Neuronal stem cell (in vitro differentiated cells): Measurements from ENCODE around the gene MOBP.
"Not testable (repeated sequence)": the region's sequence is repeated elsewhere in the genome, so short reads cannot be mapped to it uniquely, and the experiment has no call there.

Experiments
- DNase-seq: peaks from one replicate; pipeline ENCODE4 v3.0.0-alpha.2; 2013; ENCODE audit warnings: low spot score
- H2AFZ ChIP-seq: one replicate; pipeline ENCODE4 v1.6.1; 2013; ENCODE audit warnings: mild to moderate bottlenecking, low read length, inconsistent platforms
- H2AK5ac ChIP-seq: 2 replicates; pipeline ENCODE4 v1.6.1; 2013; ENCODE audit warnings: low read depth, mild to moderate bottlenecking, inconsistent platforms, low read length, moderate library complexity, mixed read lengths
- H2BK120ac ChIP-seq: 2 replicates; pipeline ENCODE4 v1.6.1; 2013; ENCODE audit warnings: low read depth, mild to moderate bottlenecking, inconsistent platforms, low read length, moderate library complexity, mixed read lengths
- H2BK12ac ChIP-seq: one replicate; pipeline ENCODE4 v1.6.1; 2013; ENCODE audit warnings: low read length, inconsistent platforms
- H2BK15ac ChIP-seq: 2 replicates; pipeline ENCODE4 v1.6.1; 2013; ENCODE audit warnings: mild to moderate bottlenecking, low read length, inconsistent platforms, mixed read lengths
- H2BK5ac ChIP-seq: one replicate; pipeline ENCODE4 v1.6.1; 2013; ENCODE audit warnings: inconsistent platforms, mild to moderate bottlenecking, low read length, moderate library complexity
- H3K14ac ChIP-seq: one replicate; pipeline ENCODE4 v1.6.1; 2013; ENCODE audit warnings: low read length, inconsistent platforms
- H3K18ac ChIP-seq: 2 replicates; pipeline ENCODE4 v1.6.1; 2013; ENCODE audit warnings: low read length, inconsistent platforms
- H3K23ac ChIP-seq: 2 replicates; pipeline ENCODE4 v1.6.1; 2013; ENCODE audit warnings: low read depth, mild to moderate bottlenecking, mixed read lengths, low read length, inconsistent platforms; ENCODE audit not compliant: poor library complexity
- H3K27ac ChIP-seq: replicated peaks from 3 replicates; pipeline ENCODE4 v1.5.1; 2013; ENCODE audit warnings: low read length, inconsistent platforms
- H3K27me3 ChIP-seq, 3 experiments: 2 replicates each; pipeline ENCODE4 v1.6.1; 2013; ENCODE audit warnings: low read length in 3 of 3, mild to moderate bottlenecking in 2 of 3, inconsistent platforms in 1 of 3, low read depth in 1 of 3, mixed read lengths in 1 of 3, moderate library complexity in 1 of 3; ENCODE audit not compliant: control insufficient read depth in 3 of 3, insufficient read depth in 3 of 3
- H3K36me3 ChIP-seq, 2 donors: replicated peaks in 1 of 2; 2 replicates each; pipeline ENCODE4 v1.6.1; 2013; ENCODE audit warnings: low read length in 2 of 2; ENCODE audit not compliant: control insufficient read depth in 2 of 2, insufficient read depth in 2 of 2
- H3K4ac ChIP-seq: 2 replicates; pipeline ENCODE4 v1.6.1; 2013; ENCODE audit warnings: inconsistent platforms, mild to moderate bottlenecking, low read length, moderate library complexity
- H3K4me1 ChIP-seq, 2 donors: 1 replicate in 1 of 2; 2 replicates in 1 of 2; pipeline ENCODE4 v1.6.1; 2013; ENCODE audit warnings: low read length in 2 of 2, low read depth in 1 of 2; ENCODE audit not compliant: control insufficient read depth in 2 of 2, insufficient read depth in 1 of 2
- H3K4me2 ChIP-seq: one replicate; pipeline ENCODE4 v1.6.1; 2013; ENCODE audit warnings: mild to moderate bottlenecking, low read length, inconsistent platforms; ENCODE audit not compliant: insufficient read depth, poor library complexity, severe bottlenecking
- H3K4me3 ChIP-seq, 2 donors: 2 replicates each; pipeline ENCODE4 v1.5.1; 2013; ENCODE audit warnings: low read length in 2 of 2, mild to moderate bottlenecking in 2 of 2, inconsistent platforms in 1 of 2, moderate library complexity in 1 of 2
- H3K79me1 ChIP-seq: one replicate; pipeline ENCODE4 v1.6.1; 2013; ENCODE audit warnings: low read depth, mild to moderate bottlenecking, inconsistent platforms, low read length, moderate library complexity
- H3K9ac ChIP-seq: one replicate; pipeline ENCODE4 v1.6.1; 2013; ENCODE audit warnings: mild to moderate bottlenecking, low read depth, low read length, inconsistent platforms; ENCODE audit not compliant: poor library complexity
- H3K9me3 ChIP-seq, 2 donors: replicated peaks in 1 of 2; 2 replicates each; pipeline versions ENCODE3 to v1.6.1; 2013; ENCODE audit warnings: low read length in 2 of 2, mild to moderate bottlenecking in 2 of 2, inconsistent platforms in 1 of 2, low read depth in 1 of 2, mixed read lengths in 1 of 2, moderate library complexity in 1 of 2; ENCODE audit not compliant: control insufficient read depth in 2 of 2, insufficient read depth in 1 of 2
- H4K8ac ChIP-seq: one replicate; pipeline ENCODE4 v1.6.1; 2013; ENCODE audit warnings: low read depth, mild to moderate bottlenecking, inconsistent platforms, low read length, moderate library complexity
- H4K91ac ChIP-seq: one replicate; pipeline ENCODE4 v1.6.1; 2013; ENCODE audit warnings: low read length, low read depth, mild to moderate bottlenecking, inconsistent platforms; ENCODE audit not compliant: poor library complexity
- WGBS, 2 donors: extraction: QIAGEN DNeasy Blood & Tissue Kit; methylation state at CpG; one replicate each; pipeline ENCODE4 v1.1.7; 2013; ENCODE audit warnings: missing lambda C conversion rate in 2 of 2, mixed read lengths in 1 of 2; ENCODE audit not compliant: insufficient read length in 2 of 2, insufficient replicate concordance in 1 of 2; ENCODE audit errors: extremely low coverage in 2 of 2; 5-methylcytosine and 5-hydroxymethylcytosine counted together

Gene MOBP

GRCh38 chr3:39449796-39450195, 17.7 kb upstream of the MOBP start:
- H2BK120ac ChIP-seq = no peak overlapping the region
- no peak overlapping the region for H2BK5ac ChIP-seq
- H3K79me1 ChIP-seq = no peaks in the 10 kb centered on the region
- H3K27me3 ChIP-seq = no peaks in the 10 kb centered on the region
- H3K36me3 ChIP-seq = no peaks in the 10 kb centered on the region
- no peaks in the 10 kb centered on the region for H3K4me1 ChIP-seq
- no peak overlapping the region for H3K4me2 ChIP-seq
- no peak overlapping the region for H3K27ac ChIP-seq
- no peak overlapping the region for H3K14ac ChIP-seq
- H3K18ac ChIP-seq = no peak overlapping the region
- no peak for DNase-seq
- H4K91ac ChIP-seq = no peak overlapping the region
- no peak overlapping the region for H3K4me3 ChIP-seq
- no peak overlapping the region for H3K4ac ChIP-seq
- no peak overlapping the region for H3K9ac ChIP-seq
- H3K23ac ChIP-seq = no peak overlapping the region
- no CpG with 5 or more reads among the region's 3 CpGs for WGBS, 2 donors
- H3K9me3 ChIP-seq = no peaks in the 10 kb centered on the region
- H2AK5ac ChIP-seq = no peak overlapping the region
- no peak overlapping the region for H2BK15ac ChIP-seq
- H2BK12ac ChIP-seq = no peak overlapping the region
- no peak overlapping the region for H2AFZ ChIP-seq
- H4K8ac ChIP-seq = no peak overlapping the region

- Histone ChIP-seq H3K4me2 (no peak overlapping the region), H4K8ac (no peak overlapping the region), H3K79me1 (no peaks in the 10 kb centered on the region), H3K9me3 (no peaks in the 10 kb centered on the region), H3K36me3 (no peaks in the 10 kb centered on the region), H3K14ac (no peak overlapping the region), H2BK120ac (no peak overlapping the region), H2BK12ac (no peak overlapping the region), H3K18ac (no peak overlapping the region), H2AK5ac (no peak overlapping the region), H3K23ac (no peak overlapping the region), H3K27ac (no peak overlapping the region), H3K27me3 (no peaks in the 10 kb centered on the region), H2BK5ac (no peak overlapping the region), H2AFZ (no peak overlapping the region), H3K4me3 (no peak overlapping the region), H3K4ac (no peak overlapping the region), H4K91ac (no peak overlapping the region), H2BK15ac (no peak overlapping the region), H3K9ac (no peak overlapping the region), H3K4me1 (no peaks in the 10 kb centered on the region)
- no CpG with 5 or more reads among the region's 1 CpG for WGBS, 2 donors
- DNase-seq = no peak
These were observed 14.3 kb upstream of the MOBP start for GRCh38 chr3:39453134-39453533.

GRCh38 chr3:39453872-39454271, 13.6 kb upstream of the MOBP start:
- H3K14ac ChIP-seq, H3K9me3 ChIP-seq, H3K4me3 ChIP-seq, H2BK12ac ChIP-seq, H3K36me3 ChIP-seq, H3K4ac ChIP-seq, H3K4me2 ChIP-seq, H3K23ac ChIP-seq, H3K4me1 ChIP-seq, H3K79me1 ChIP-seq, H2AK5ac ChIP-seq, H2BK5ac ChIP-seq, H2BK15ac ChIP-seq, H2AFZ ChIP-seq, H4K8ac ChIP-seq, H3K18ac ChIP-seq, H3K9ac ChIP-seq, H3K27ac ChIP-seq, H4K91ac ChIP-seq, H3K27me3 ChIP-seq, DNase-seq, H2BK120ac ChIP-seq: not testable (repeated sequence)
- no CpG with 5 or more reads among the region's 7 CpGs for WGBS, 2 donors

- Histone ChIP-seq H3K36me3 (no peaks in the 10 kb centered on the region), H4K8ac (no peak overlapping the region), H3K4ac (no peak overlapping the region), H2BK12ac (no peak overlapping the region), H3K9me3 (no peaks in the 10 kb centered on the region), H3K4me2 (no peak overlapping the region), H3K14ac (no peak overlapping the region), H3K27me3 (no peaks in the 10 kb centered on the region), H3K4me3 (no peak overlapping the region), H2BK15ac (no peak overlapping the region), H4K91ac (no peak overlapping the region), H2BK120ac (no peak overlapping the region), H3K4me1 (no peaks in the 10 kb centered on the region), H2AFZ (no peak overlapping the region), H3K79me1 (no peaks in the 10 kb centered on the region), H3K18ac (no peak overlapping the region), H3K27ac (no peak overlapping the region), H3K9ac (no peak overlapping the region), H2BK5ac (no peak overlapping the region), H3K23ac (no peak overlapping the region), H2AK5ac (no peak overlapping the region)
- no peak for DNase-seq
- WGBS, 2 donors = no CpG with 5 or more reads among the region's 3 CpGs
These were observed 12.8 kb upstream of the MOBP start for GRCh38 chr3:39454591-39455217.
